GM12873 (cell line): ENCODE results near the gene DHX9.

Source experiments
- TF ChIP-seq, protein P1 (sequence below): IDR thresholded peaks from 2 replicates; pipeline ENCODE4 v1.5.1; 2012; ENCODE audit warnings: low read depth, mild to moderate bottlenecking, moderate library complexity, low read length, control low read depth; ENCODE audit not compliant: insufficient read depth; ENCODE audit errors: missing control alignments

DHX9 gene

GRCh38 chr1:182823220-182823619 is 15.9 kb upstream of the DHX9 start:
- TF ChIP-seq, protein P1, sequence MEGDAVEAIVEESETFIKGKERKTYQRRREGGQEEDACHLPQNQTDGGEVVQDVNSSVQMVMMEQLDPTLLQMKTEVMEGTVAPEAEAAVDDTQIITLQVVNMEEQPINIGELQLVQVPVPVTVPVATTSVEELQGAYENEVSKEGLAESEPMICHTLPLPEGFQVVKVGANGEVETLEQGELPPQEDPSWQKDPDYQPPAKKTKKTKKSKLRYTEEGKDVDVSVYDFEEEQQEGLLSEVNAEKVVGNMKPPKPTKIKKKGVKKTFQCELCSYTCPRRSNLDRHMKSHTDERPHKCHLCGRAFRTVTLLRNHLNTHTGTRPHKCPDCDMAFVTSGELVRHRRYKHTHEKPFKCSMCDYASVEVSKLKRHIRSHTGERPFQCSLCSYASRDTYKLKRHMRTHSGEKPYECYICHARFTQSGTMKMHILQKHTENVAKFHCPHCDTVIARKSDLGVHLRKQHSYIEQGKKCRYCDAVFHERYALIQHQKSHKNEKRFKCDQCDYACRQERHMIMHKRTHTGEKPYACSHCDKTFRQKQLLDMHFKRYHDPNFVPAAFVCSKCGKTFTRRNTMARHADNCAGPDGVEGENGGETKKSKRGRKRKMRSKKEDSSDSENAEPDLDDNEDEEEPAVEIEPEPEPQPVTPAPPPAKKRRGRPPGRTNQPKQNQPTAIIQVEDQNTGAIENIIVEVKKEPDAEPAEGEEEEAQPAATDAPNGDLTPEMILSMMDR, result no peak

- TF ChIP-seq, protein P1, result no peak
These were observed 12.3 kb upstream of the DHX9 start for GRCh38 chr1:182826892-182827291.

- TF ChIP-seq, protein P1, result no peak
These were observed 9.7 kb upstream of the DHX9 start for GRCh38 chr1:182829285-182829932.

- TF ChIP-seq, protein P1, result no peak
These were observed 5.9 kb upstream of the DHX9 start for GRCh38 chr1:182833271-182833670.

GRCh38 chr1:182834326-182834725 is 4.8 kb upstream of the DHX9 start:
- TF ChIP-seq, protein P1, result no peak

GRCh38 chr1:182835806-182836205 is 3.3 kb upstream of the DHX9 start:
- TF ChIP-seq, protein P1, result no peak

GRCh38 chr1:182841368-182841988 is 2.3 kb downstream of the DHX9 start:
- TF ChIP-seq, protein P1, result no peak
